ENCODE results near the gene LRRC26.

LRRC26 gene

GRCh38 chr9:137150617-137151457 lies 19.0 kb downstream of the LRRC26 start:
- H3K27me3 ChIP-seq (ENCODE audit: insufficient read depth, poor library complexity, severe bottlenecking) = peaks cover 6% of the 10 kb centered on the region
- H3K4me3 ChIP-seq (replicated peaks; ENCODE audit: insufficient read depth, low read length) = no peak overlapping the region
- TF ChIP-seq CTCF (IDR thresholded peaks at IDR 0.05; ENCODE audit: insufficient read depth, low read length) = no peak
- DNase-seq (ENCODE audit: low read depth in 1 of 2, low spot score in 1 of 2) = peak in 1 of 2 experiments; percentile 79
- H3K27ac ChIP-seq (replicated peaks) = no peak overlapping the region

- H3K27ac ChIP-seq (replicated peaks) = no peak overlapping the region
- no peak for DNase-seq (ENCODE audit: low read depth in 1 of 2, low spot score in 1 of 2)
- no peaks in the 10 kb centered on the region for H3K27me3 ChIP-seq (ENCODE audit: insufficient read depth, poor library complexity, severe bottlenecking)
- no peak overlapping the region for H3K4me3 ChIP-seq (replicated peaks; ENCODE audit: insufficient read depth, low read length)
- no peak for TF ChIP-seq POLR2AphosphoS5 (IDR thresholded peaks at IDR 0.05; ENCODE audit: low read depth)
- no peak for TF ChIP-seq CTCF (IDR thresholded peaks at IDR 0.05; ENCODE audit: insufficient read depth, low read length)
- no peak for TF ChIP-seq GABPA (IDR thresholded peaks at IDR 0.05; ENCODE audit: low read depth)
- TF ChIP-seq REST (IDR thresholded peaks at IDR 0.05; ENCODE audit: insufficient replicate concordance, low read depth) = no peak
- no peak for TF ChIP-seq SPI1 (IDR thresholded peaks at IDR 0.05; ENCODE audit: borderline replicate concordance, low read depth)
These were observed 19.8 kb downstream of the LRRC26 start for GRCh38 chr9:137149942-137150616.

- no peak for TF ChIP-seq REST (IDR thresholded peaks at IDR 0.05; ENCODE audit: insufficient replicate concordance, low read depth)
- TF ChIP-seq GABPA (IDR thresholded peaks at IDR 0.05; ENCODE audit: low read depth) = no peak
- no peak for DNase-seq (ENCODE audit: low read depth in 1 of 2, low spot score in 1 of 2)
- Histone ChIP-seq H3K27me3 (ENCODE audit: insufficient read depth, poor library complexity, severe bottlenecking) (no peaks in the 10 kb centered on the region), H3K27ac (replicated peaks) (no peak overlapping the region), H3K4me3 (replicated peaks; ENCODE audit: insufficient read depth, low read length) (no peak overlapping the region)
These were observed 20.5 kb downstream of the LRRC26 start for GRCh38 chr9:137149363-137149762.

GRCh38 chr9:137148661-137149060 lies 21.2 kb downstream of the LRRC26 start:
- no peak for DNase-seq (ENCODE audit: low read depth in 1 of 2, low spot score in 1 of 2)
- H3K27ac ChIP-seq (replicated peaks) = no peak overlapping the region
- no peaks in the 10 kb centered on the region for H3K27me3 ChIP-seq (ENCODE audit: insufficient read depth, poor library complexity, severe bottlenecking)

More at GRCh38 chr9:137148661-137149060, 21.2 kb downstream of the LRRC26 start:
- TF ChIP-seq CTCF (IDR thresholded peaks at IDR 0.05; ENCODE audit: insufficient read depth, low read length) (no peak), REST (IDR thresholded peaks at IDR 0.05; ENCODE audit: insufficient replicate concordance, low read depth) (no peak), SPI1 (IDR thresholded peaks at IDR 0.05; ENCODE audit: borderline replicate concordance, low read depth) (no peak), GABPA (IDR thresholded peaks at IDR 0.05; ENCODE audit: low read depth) (no peak)
- no peak overlapping the region for H3K4me3 ChIP-seq (replicated peaks; ENCODE audit: insufficient read depth, low read length)

Data from HL-60 (cell line).